Measurements from ENCODE around the gene ARHGAP15.

DNA sequence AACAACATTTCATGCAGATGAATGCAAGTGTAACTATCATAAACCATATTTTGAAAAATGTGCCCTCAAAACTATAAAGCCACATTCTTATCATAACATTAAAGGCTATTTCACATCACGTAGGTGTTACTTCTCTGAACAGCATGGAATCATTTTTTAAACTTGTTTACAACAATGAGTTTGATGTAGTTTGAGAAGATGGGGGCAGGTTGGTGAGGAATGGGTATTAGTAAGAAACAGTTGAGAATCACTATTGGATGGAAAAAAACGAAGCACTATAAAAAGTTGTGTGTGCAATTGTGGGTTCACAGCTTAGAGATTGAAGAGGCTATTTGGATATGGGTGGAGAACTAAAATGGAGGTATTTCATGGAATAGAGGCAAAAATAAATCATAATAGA is 569.1 kb downstream of the ARHGAP15 start:
- TF ChIP-seq, protein P1, sequence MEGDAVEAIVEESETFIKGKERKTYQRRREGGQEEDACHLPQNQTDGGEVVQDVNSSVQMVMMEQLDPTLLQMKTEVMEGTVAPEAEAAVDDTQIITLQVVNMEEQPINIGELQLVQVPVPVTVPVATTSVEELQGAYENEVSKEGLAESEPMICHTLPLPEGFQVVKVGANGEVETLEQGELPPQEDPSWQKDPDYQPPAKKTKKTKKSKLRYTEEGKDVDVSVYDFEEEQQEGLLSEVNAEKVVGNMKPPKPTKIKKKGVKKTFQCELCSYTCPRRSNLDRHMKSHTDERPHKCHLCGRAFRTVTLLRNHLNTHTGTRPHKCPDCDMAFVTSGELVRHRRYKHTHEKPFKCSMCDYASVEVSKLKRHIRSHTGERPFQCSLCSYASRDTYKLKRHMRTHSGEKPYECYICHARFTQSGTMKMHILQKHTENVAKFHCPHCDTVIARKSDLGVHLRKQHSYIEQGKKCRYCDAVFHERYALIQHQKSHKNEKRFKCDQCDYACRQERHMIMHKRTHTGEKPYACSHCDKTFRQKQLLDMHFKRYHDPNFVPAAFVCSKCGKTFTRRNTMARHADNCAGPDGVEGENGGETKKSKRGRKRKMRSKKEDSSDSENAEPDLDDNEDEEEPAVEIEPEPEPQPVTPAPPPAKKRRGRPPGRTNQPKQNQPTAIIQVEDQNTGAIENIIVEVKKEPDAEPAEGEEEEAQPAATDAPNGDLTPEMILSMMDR (IDR thresholded peaks at IDR 0.05) = no peak
- no peak for TF ChIP-seq ZFX (IDR thresholded peaks at IDR 0.05; ENCODE audit: borderline replicate concordance)

Measured in 22Rv1 (cell line).